ENCODE results near the gene ELANE.
A peak's percentile ranks its signal among the peaks of the same experiment; 100 is the strongest.

Gene ELANE

GRCh38 chr19:888581-889385 is 36.7 kb downstream of the ELANE start:
- no peak for TF ChIP-seq CTCF (IDR thresholded peaks at IDR 0.05; ENCODE audit: borderline replicate concordance, insufficient read depth, low read depth, low read length)
- H3K4me3 ChIP-seq (ENCODE audit: low read depth, low read length), result no peak overlapping the region

DNA sequence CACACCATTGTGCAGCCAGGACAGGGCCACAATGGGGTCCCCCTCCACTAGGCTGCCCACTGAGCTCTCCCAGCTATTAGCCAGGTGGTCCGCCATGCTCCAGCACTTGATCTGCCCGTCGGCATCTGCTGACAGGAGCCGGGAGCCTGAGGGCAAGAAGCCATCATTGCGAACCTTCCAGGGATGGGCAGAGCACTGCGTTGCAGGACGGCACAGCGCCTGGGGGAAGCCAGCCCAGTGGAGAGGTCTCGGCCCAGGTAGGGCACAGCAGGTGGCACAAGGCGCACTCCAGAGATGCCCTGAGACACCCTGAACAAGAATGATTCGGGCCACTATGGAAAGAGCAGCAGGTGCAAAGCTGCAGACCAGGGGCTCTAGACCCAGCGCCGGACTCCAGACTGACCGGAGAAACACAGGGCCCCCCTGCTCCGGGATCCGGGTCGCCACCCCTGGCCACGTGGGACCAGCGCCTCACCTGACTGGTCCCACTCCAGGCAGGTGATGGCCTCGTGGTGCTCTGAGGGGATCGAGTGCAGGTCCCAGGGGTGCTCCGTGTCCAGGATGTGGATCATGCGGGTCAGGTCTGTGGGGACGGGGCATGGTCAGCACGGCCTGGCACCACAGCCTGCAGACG is 37.7 kb downstream of the ELANE start:
- no peak for TF ChIP-seq CTCF (IDR thresholded peaks at IDR 0.05; ENCODE audit: borderline replicate concordance, insufficient read depth, low read depth, low read length)
- H3K4me3 ChIP-seq (ENCODE audit: low read depth, low read length), result no peak overlapping the region

- no peak for TF ChIP-seq CTCF (IDR thresholded peaks at IDR 0.05; ENCODE audit: borderline replicate concordance, insufficient read depth, low read depth, low read length)
Measured at GRCh38 chr19:890831-891230, 38.7 kb downstream of the ELANE start.

DNA sequence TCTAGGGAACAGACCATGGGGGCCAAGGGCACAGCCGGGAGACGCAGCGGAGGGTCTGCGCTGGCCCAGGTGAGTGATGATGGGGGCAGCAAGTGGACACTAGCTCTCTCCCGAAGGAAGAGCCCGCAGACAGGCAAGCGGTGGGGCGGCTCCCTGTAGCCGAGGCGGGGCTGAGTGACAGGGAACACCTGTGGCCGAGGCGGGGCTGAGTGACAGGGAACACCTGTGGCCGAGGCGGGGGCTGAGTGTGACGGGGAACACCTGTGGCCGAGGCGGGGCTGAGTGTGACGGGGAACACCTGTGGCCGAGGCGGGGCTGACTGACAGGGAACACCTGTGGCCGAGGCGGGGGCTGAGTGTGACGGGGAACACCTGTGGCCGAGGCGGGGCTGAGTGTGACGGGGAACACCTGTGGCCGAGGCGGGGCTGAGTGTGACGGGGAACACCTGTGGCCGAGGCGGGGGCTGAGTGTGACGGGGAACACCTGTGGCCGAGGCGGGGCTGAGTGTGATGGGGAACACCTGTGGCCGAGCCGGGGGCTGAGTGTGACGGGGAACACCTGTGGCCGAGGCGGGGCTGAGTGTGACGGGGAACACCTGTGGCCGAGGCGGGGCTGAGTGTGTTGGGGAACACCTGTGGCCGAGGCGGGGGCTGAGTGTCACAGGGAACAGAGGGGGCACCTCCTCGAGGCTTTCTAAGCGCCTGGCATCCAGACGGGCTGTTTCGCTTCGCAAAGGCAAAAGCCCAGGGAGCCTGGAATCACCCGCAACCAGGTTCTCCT is 39.5 kb downstream of the ELANE start:
- H3K4me3 ChIP-seq (ENCODE audit: low read depth, low read length), result peak overlapping the region; percentile 94

More at GRCh38 chr19:890831-891230, 38.7 kb downstream of the ELANE start:
- no peak overlapping the region for H3K4me3 ChIP-seq (ENCODE audit: low read depth, low read length)

DNA sequence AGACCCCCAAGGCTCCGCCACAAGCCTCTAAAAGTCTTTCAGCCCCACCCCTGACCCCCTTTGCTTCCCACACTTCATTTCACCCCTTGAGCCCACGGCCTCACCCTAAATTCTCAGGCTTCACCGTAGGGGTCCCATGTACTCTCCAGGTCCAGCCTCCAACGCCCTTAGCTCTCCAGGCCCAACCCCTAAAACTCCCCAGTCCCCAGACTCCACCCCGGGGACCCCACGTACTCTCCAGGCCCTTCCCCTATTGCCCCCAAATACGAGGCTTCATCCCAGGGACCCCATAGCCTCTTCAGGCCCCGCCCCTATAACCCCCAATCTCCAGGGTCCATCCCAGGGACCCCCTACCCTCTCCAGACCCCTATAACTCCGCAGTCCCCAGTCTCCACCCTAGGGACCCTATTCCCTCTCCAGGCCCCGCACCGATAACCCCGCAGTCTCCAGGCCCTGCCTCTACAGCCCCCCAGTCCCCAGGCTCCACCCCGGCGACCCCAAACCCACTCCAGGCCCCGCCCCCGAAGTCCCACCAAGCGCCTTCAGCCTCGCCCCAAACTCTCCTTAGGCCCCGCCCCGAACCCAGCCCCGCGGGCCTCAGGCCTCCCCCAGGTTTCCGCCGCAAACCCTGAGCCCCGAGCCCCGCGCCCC is 40.3 kb downstream of the ELANE start:
- peak overlapping the region; percentile 94 for H3K4me3 ChIP-seq (ENCODE audit: low read depth, low read length)
- no peak for TF ChIP-seq CTCF (IDR thresholded peaks at IDR 0.05; ENCODE audit: borderline replicate concordance, insufficient read depth, low read depth, low read length)

GRCh38 chr19:892894-893689 is 41.0 kb downstream of the ELANE start, which contains the start of the genes MED16 and RNU6-9:
MED16 (minus strand) TSS chr19:893187; CDS start chr19:891131, 2,056 bp downstream.
RNU6-9 (plus strand) TSS chr19:893484.
- H3K4me3 ChIP-seq (ENCODE audit: low read depth, low read length), result peak within 1 kb of the TSS; percentile 94
- TF ChIP-seq CTCF (IDR thresholded peaks at IDR 0.05; ENCODE audit: borderline replicate concordance, insufficient read depth, low read depth, low read length), result no peak
